GM18907 (cell line): ENCODE results near the gene NBPF1.
"Not testable (repeated sequence)": the region's sequence is repeated elsewhere in the genome, so short reads cannot be mapped to it uniquely, and the experiment has no call there.

ENCODE experiments used
- ATAC-seq: cut with Tn5 transposase; IDR thresholded peaks from one replicate; pipeline ENCODE4 v1.9.1; 2021; ENCODE audit warnings: mild to moderate bottlenecking, moderate library complexity; ENCODE audit not compliant: unreplicated experiment

NBPF1 gene

DNA sequence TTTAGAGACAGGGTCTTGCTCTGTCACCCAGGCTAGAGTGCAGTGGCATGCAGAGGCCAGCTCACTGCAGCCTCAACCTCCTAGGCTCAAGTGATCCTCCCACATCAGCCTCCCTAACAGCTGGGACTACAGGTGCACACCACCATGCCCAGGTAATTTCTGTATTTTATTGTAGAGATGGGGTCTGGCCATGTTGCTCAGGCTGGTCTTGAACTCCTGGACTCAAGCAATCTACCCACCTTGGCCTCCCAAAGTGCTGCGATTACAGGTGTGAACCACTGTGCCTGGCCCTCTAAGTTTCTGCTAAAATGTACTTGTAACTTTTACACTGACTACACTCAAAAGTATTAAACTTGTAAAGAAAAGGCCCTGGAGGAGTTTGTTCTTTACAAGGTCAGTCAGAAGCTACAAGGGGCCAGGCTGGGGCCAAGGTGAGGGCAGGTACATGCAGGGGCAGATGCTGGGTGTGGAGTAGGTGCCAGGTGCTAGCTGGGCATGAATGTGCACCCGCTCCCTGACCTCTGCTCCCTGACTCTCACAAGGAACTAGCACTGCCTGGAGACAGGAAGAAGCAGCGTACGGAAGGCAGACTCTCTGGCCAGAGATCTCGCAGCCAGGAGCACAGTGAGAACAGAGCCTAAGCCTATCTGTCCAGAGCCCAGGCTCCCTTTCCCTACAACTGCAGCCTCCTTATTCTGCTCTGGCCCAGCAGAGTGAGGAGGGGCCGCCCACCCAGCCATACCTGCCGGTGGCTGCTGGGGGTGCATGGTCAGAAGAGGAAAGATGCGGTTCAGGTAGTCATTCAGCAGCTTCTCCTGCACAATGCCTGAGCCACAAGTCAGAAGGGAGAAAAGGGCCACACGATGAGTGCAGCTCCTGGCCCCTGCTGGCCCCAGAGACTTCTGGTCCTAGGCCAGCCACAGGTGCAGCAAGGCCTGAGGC is 28.9 kb upstream of the NBPF1 start:
- not testable (repeated sequence) for ATAC-seq

GRCh38 chr1:16641159-16641975 is 28.0 kb upstream of the NBPF1 start:
- ATAC-seq, result not testable (repeated sequence)

GRCh38 chr1:16639091-16640031 is 26.0 kb upstream of the NBPF1 start:
- not testable (repeated sequence) for ATAC-seq

GRCh38 chr1:16637941-16638778 is 24.8 kb upstream of the NBPF1 start:
- ATAC-seq, result not testable (repeated sequence)

- not testable (repeated sequence) for ATAC-seq
Observed at GRCh38 chr1:16636551-16637195, 23.3 kb upstream of the NBPF1 start.

- ATAC-seq, result not testable (repeated sequence)
Observed at GRCh38 chr1:16635959-16636358, 22.6 kb upstream of the NBPF1 start.

- ATAC-seq, result not testable (repeated sequence)
Observed at GRCh38 chr1:16633540-16634282, 20.3 kb upstream of the NBPF1 start.

- not testable (repeated sequence) for ATAC-seq
Observed at GRCh38 chr1:16632044-16632850, 18.9 kb upstream of the NBPF1 start.

DNA sequence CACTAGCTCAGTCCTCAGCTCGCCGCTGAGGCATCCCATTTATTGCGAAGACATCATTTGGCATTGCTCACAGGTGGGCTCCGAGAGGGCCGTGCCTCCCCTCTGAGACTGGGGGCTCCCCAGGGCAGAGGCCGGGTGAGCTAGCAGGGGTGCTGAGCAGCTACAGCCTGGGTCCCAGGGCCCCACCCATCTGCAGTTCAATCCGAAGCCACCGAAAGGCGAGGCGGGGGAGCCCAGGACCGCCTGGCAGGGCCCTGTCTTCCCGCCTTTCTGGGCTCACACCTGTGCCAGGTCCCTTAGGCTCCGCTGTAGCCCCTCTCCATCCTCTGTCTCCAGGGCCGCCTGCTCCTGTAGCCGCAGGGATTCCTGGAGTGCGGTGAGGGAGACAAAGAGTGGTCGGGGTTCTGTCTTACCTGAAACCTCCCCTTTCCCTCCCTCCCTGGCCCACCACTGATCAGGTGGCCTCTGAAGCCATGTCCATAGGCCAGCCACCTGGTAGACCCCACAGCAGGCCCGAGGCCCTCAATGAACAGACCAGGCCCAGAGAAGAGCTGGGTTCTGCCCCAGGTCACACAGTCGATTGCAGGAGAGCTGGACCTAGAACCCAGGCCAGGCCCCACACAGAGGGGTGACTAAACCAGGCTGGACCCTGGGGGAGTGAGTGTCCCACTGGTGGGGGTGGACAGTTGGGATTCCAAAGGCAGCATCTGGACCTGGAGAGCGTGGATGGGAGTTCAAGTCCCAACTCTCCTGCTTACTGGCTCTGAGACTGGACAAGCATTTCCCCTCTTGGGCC is 18.1 kb upstream of the NBPF1 start:
- ATAC-seq, result no peak

- no peak for ATAC-seq
Observed at GRCh38 chr1:16630661-16631247, 17.4 kb upstream of the NBPF1 start.

- not testable (repeated sequence) for ATAC-seq
Observed at GRCh38 chr1:16629916-16630530, 16.7 kb upstream of the NBPF1 start.

- no peak for ATAC-seq
Observed at GRCh38 chr1:16628361-16629111, 15.2 kb upstream of the NBPF1 start.

GRCh38 chr1:16626409-16626983 is 13.1 kb upstream of the NBPF1 start:
- ATAC-seq, result not testable (repeated sequence)

- ATAC-seq, result no peak
Observed at GRCh38 chr1:16625497-16626408, 12.4 kb upstream of the NBPF1 start.
